GM19238 (cell line): ENCODE results near the gene IRF2.
"Not testable (repeated sequence)": the region's sequence is repeated elsewhere in the genome, so short reads cannot be mapped to it uniquely, and the experiment has no call there.

Experiments
- DNase-seq: peaks from one replicate; pipeline ENCODE4 v3.0.0; 2011; ENCODE audit warnings: low spot score; ENCODE audit not compliant: insufficient read length

Gene IRF2

DNA sequence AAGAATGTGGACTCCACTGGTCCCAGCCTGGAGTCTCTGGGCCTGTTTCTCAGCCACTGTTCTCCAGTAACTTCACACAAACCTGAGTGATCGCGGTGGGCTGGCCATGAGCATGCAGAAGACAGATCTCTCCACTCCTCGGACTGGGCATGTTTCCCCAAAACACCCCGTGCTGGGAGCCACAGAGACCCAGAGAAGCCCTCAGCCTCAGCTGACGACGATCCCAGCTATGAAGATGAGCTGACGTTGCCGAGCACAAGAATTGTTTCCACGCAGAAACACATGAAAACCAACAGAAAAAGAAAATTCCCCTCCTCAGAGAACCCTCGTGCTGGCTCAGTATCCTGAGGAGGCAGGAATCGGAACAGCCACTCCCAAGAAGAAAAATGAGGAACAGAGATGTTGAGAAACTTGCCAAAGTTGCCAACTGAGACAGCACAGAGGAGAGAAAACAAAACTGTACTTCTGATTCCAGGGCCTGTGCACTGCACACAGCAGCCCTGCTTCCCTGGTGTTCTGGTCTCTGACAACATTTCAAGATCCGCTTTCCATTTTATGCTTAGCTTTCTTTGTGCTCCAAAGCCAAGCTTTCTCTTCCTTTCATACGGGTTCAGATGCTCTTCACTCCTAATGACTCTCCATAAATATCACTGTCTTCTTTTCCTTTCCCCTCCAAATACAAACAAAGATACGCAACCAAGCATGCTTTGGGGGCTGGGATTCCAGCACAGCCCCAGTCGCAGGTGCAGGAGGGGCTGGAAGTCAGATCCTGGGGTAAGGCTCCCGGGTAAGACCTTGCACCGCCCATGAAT, 81.4 kb downstream of the IRF2 start:
- no peak for DNase-seq

DNA sequence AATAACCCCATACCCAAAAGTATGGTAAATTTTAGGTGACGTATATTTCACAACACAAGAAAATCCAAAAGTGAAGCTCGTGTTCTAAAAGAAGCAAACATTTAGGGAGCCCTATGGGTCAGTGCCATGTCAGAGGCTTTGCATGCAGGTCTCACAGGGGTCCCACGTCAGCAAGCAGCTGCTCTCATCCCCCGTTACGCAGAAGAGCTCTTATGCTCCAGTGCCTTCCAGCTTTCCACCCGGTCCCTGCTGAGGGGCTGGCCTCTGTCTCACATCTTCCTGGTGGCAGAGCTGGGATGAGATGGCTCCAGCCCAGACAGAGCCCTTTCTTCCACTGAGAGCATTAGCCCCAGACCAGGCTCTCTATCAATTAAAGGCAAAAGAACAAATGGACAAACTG, 82.0 kb downstream of the IRF2 start:
- no peak for DNase-seq

DNA sequence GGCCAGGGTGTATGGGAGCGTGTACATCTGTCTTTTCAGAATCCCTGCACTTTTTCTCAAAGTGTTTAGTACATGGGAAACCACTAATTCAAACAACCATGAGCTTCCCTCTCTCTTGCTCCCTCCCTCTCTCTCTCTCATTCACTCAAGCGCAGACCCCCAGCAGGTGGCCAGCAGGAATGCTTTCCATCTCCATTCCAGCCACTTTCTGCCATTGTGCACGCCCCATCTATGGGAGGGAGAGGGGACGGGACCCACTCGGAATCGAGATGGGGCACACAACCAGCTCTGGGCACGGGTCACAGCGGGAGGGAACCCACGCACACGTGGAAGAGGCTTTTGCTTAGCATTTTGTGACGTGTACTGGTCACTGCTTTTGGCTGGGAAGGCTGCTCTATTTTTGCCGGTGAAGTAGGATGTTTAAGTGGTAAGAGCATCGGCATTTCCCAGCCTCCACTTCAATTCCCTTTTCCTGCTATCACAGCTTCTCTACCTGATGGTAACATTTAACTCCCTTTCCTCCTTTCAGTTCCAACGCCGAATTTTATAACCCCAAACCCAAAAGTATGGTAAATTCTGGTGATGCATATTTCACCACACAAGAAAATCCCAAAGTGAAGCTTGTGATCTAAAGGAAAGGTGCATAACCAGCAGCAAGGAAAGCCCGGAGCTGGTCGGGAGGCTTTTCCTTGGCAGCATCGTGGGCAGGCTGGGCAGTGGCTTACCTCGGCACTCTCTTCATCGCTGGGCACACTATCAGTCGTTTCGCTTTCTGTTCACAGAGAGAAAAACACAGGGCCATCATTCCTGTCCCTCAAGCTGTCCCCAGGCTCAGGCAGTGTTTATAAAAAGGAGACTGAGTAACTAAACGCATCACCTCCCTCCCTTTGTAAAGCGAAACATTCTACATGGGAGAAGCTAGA, 84.1 kb downstream of the IRF2 start:
- DNase-seq: no peak

DNA sequence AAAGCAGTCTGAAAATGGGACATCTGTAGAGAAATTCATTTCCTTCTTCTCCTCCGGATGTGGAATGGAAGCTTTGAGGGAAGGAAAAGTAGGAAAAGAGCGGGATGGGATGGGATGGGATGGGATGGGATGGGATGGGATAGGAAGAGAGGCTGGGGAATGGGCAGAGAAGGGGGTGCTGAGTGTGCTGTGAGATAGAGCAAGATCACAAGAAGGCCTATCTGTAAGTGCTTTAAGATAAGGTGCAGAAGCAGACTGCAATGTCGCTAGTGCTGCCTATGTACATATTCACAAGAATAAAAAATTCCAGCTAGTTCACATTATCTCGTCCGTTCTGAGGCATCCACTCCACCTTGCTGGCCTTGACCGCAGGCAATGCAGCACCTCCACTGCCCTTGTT, 86.2 kb downstream of the IRF2 start:
- DNase-seq: no peak

DNA sequence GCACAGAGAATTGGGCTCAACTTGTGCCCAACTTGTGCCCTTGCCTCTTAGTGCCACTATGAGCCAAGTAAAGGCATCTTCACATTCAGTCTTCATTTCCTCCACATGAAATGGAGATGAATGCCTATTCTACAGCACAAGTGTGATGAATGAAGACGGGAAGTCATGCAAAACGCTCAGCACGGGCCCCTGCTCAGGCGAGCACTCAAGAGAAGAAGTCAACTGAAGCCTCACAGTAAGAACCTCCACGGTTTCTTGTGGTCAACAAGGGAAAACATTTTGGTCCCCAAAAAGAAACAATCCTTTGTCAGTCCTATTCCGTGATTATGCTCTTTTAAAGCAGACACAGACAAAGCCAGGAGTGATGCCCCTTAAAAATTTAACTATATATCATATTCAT, 87.0 kb downstream of the IRF2 start:
- DNase-seq: no peak

DNA sequence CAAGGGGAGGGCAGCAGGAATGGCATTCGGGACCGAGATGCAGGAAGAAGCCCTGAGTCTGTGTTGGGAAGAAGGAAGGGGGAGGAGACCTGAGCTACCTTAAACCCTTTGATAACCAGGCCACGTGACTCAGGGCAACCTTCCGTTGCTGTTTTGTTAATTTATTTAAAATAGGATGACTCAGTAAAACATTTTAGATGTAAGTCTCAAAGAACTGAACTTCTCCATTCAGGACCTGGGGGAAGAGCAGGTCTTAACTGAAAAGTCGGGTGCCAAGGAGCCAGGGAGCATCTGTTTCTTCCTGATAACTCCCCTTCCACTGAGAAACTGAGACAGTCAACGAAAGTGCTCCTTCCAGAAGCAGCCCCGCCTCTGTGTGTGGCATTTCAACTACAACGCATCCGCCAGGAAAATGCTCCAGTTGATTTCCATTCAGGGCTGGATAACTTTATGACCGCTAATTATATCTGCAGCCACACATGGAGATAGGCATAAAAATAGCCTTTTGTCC, 88.0 kb downstream of the IRF2 start:
- DNase-seq: no peak

DNA sequence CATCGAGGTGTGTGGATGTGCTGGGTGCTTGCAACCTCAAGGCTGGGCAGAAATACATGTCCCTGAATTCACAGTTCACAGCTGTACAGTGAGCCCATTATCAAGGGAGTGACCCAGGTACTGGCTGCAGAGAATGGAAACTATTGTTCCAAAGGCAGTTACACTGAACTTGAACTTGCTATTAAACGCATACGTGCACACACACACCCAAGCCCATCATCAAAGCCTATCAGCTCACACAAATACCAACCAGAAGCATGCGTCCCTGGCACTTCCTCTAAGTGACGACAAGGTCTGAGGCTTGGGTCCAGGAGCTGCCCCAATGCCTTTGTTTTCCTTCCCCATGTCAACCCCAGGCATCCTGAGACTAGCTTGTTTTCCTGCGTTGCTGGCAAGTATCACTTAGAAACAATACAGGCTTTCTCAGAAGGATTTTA, 88.6 kb downstream of the IRF2 start:
- DNase-seq: no peak

DNA sequence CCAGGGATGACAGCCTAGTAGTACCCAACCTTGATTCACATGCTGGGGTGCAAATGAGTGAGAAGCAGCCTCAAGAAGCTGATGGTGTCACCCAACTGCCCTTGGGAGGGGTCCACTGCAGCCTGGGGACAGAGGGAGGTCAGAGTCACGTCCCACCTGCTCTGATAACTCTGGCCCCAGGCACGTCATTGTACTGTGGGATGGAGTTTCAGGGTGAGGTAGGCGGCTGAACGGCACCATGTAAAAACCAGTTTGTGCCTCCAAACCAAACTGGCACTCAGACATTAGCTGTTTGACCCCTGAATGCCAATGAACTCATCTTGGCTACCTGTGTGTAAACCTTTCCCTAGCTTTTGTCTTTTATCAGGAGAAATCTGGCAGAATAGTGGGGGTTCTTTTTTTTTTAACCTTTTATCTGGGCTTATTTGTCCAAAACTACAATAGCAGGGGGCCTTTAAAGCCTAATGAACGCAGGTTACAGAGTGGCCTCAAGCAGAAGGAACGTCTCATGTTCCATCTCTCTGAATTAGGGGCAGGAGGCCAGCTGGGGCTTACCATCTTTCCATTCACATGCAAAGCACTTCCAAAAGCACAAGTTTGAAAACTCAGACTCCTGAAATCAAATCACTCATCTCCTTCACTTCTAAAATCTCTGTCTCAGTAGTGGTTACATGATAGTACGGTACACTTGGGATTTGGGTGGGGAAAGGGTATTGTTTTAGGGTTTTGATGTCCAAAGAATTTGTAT, 89.4 kb downstream of the IRF2 start:
- no peak for DNase-seq

DNA sequence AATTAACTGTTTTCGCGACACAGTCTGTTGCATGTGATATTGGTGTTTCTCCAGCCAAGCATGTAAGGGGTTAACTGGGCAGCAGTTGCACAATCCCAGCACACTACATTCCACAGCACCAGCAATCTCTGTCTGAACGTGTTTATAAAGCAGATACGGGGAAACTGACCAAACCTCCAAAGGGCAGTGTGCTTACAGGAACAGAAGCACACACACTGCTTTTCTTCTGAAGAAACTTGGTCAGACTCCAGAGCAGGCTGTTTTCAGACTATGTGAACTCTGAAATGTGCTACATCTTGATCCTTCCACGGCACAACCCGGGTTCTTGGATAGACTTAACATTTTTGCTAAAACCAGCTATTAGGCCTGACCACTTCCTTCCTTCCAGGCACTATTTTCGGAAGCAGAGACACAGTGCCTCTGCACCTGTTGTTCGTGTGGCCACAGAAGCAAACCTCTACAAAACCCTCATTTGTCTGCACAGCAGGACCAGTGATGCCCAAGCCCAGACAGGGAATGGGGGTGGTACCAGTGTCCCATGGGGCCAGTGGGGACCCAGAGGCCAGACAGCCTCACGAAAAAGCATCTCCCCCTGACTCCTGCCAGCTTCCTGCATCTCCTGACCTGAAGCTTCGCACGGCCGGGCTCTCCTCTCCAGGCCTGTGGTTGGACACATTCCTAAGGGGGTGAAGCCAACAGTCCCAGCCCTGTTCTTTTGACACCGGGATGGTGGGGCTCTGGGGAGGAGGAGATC, 90.1 kb downstream of the IRF2 start:
- peak; percentile 51 for DNase-seq

DNA sequence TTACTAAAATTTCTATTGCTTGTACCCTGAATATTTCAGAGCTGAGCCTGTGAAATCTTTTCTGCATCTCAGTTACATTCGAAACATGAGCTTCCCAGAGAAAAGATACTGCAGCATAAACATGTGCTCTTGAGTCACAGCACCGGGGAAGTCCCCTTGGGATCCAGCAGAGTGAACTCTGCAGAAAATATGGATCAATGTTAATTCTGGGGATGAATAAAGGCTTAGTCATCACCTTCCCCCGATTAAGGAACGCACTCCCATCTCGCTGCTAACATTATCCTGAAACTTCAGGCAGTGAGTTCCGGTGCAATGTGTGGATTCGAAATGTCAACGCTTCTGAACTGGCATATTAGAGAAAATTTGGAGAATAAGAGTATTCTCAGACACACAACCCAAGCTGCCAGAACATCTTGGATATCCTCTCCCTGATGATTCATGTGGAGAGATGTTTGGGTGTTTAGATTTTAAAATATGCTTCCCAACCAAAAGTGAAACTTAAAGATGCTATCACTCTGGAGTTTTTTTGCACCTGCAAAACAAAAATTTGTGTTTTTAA, 90.8 kb downstream of the IRF2 start:
- DNase-seq: no peak

DNA sequence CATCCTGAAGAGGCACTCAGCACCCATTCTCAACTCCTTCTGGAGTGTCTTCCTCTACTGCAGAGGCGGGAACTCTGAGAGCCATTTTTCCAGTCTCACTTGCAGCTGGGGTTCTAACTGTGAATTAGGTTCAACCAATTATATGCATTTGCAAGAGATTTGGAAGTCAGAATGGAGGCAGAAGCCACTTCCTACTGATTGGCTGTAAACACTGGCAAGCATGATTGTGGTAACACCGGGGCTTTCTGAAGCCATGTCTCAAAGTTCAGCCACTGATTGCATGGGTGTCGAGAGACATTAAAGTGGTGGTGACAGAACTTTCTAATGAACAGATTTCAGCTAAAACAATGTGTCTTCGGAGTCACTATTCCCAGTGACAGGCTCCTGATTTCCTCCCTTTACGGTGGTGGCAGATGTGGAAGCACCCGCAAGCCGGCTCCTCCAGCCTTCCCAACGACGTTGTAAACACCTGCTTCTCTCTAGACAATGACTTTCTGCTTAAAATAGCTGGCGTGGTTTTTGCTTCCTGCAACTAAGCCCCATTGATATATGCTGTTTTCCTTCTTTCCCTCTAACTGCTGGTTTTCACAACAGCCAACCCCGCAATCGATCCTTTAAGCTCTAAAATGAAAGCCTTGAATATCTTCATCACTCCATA, 92.0 kb downstream of the IRF2 start:
- no peak for DNase-seq

DNA sequence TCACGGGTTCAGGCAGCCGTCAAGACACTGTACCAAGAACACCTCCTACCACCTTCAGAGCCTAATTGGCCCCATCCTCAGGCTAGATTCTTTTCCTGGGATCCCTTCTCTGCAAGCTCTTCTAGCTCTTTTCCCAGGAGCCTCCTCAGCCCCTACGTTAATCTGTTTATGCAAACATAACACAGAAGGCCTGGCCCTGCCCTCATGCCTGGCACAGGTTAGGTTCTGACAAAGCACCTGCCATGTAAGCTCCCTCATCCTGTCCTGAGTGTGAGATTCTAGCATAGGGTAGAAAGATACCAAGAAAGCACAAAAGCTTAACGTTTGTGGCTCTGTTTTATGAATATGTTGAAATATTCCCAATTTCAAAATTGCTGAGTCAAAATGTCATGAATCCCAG, 93.6 kb downstream of the IRF2 start:
- no peak for DNase-seq

DNA sequence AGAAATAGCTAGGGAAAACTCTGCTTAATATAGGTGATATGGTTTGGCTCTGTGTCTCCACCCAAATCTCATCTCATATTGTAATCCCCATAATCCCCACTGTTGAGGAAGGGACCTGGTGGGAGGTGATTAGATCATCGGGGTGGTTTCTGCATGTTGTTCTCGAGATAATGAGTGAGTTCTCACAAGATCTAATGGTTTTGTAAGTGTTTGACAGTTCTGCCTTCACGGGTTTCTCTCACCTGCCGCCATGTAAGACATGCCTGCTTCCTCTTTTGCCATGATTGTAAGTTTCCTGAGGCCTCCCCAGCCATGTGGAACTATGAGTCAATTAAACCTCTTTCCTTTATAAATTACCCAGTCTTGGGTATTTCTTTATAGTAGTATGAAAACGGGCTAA, 94.1 kb downstream of the IRF2 start:
- DNase-seq: not testable (repeated sequence)

DNA sequence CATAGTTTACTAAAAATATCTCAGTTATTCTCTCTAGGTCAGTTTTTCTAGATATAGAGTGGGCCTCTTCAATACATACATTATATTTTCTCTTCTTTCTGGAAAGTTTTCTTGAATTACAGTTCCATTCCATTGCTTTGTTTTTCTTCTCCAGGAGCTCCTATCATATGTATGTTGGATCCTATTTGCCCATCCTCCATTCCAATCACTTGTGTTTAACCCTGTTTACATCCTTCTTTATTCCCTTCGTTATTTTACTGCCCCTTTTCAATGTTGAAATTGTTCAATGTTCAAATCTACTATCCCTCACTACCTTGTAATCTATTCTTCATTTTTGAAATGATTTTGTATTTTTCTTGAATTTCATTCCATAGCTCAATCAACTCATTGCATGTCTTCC, 97.4 kb downstream of the IRF2 start:
- no peak for DNase-seq

DNA sequence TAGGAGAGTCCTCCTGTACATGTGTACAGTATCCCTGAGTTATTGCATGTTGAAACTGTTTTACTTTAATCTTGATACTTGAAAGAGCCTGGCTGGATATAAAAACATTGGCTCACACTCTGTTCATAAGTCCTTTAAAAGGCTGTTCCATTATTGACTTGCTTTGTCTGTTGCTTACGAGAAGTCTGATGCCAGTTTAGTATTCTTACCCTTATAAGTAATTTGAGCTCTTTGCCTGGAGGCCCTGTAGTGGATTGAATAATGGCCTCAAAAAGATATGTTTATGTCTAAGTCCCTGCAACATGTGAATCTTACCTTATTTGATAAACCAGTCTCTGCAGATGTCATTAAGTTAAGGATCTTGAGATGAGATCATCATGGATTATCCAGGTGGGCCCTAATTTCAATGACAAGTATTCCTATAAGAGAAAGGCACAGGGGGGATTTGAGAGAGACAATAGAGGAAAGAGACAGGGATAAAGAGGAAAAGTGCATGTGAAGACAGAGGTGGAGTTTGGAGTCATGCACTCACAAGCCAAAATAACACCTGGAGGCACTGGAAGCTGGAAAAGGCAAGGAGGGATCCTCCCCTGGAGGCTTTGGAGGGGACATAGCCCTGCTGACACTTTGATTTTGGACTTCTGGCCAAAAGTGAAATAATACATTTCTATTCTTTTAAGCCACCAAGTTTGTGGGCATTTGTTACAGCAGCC, 98.1 kb downstream of the IRF2 start:
- no peak for DNase-seq

DNA sequence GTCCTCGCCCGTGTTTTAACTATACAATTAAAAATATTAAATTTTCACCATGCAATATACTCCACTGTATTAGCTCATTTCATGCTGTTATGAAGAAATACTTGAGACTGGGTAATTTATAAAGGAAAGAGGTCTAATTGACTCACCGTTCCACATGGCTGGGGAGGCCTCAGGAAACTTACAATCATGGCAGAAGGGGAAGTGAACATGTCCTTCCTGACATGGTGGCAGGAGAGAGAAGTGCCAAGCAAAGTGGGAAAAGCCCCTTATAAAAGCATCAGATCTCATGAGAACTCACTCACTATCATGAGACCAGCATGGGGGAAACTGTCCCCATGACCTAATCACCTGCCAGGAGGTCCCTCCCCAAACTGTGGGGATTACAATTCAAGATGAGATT, 98.7 kb downstream of the IRF2 start:
- not testable (repeated sequence) for DNase-seq

DNA sequence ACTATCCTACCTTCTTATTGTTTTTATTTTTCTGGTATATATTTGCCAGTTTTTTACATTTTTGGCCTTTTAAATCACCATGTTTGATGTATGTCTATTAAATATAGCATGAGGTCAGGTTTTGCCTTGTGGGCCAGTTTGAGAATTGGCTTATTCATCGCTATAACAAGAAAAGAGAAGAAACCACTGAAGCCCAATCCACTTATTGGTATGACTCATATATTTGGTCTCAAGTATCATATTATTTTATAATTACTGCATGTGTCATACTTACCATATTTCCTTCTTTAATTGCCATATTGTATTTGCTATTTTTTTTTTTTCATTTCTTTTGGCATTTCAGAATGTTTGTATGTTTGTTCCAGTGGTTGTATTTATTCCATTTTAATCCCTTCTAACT, 99.3 kb downstream of the IRF2 start:
- DNase-seq: no peak

DNA sequence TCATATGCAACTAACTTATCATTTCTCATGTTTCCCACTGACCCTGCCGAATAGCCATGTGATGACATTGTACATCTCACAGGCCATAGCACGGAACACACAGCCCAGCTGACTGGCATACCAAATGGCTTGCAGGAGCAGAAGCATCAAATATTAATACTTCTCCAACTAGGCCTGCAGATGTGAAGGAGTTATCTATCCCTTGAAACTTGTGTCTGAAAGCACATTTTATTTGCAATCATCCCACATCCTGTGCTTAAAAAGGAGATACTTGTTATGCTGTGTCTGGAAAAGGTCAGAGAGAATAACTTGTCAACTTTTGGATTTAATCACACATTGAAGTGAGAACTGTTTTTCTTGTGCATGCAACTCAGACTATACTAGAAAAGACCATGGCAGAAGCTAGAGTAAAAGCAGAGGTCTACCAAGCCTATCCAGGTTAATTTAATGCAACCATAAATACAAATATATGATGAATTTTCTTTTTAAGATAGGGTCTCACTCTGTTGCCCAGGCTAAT, 100.4 kb downstream of the IRF2 start:
- no peak for DNase-seq

DNA sequence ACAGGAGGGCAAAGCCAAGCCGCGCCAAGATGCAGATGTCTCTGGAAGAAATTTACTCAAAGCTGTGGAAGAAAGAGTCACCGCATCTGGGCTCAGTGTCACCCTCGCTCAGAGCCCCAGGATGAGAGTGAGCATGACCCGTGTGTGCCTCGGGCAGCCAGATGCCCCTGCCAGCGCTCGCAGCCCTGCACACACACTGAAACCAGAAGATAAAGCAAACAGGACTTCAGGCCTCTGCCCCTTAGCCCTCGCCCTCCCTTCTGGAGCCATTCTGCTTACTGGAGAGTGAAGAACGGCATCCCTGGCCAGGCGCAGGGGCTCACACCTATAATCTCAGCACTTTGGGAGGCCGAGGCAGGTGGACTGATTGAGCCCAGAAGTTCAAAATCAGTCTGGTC, 103.0 kb downstream of the IRF2 start:
- DNase-seq: no peak
